GM18505 (cell line): Measurements from ENCODE around the gene SLC50A1.
"Not testable (repeated sequence)": the region's sequence is repeated elsewhere in the genome, so short reads cannot be mapped to it uniquely, and the experiment has no call there.

Source experiments
- ATAC-seq: cut with Tn5 transposase; IDR thresholded peaks from one replicate; pipeline ENCODE4 v1.9.1; 2021; ENCODE audit not compliant: unreplicated experiment
- POLR2A ChIP-seq: IDR thresholded peaks from 4 replicates; pipeline ENCODE4 v1.6.1; 2011; ENCODE audit warnings: borderline replicate concordance; ENCODE audit not compliant: insufficient read depth, insufficient read length; ENCODE audit errors: extremely low read depth

SLC50A1 gene

GRCh38 chr1:155134322-155134721 is 1.3 kb upstream of the SLC50A1 start:
- TF ChIP-seq POLR2A, result no peak
- no peak for ATAC-seq

- TF ChIP-seq POLR2A, result no peak
- ATAC-seq, result no peak
Measured at GRCh38 chr1:155134880-155135414, 705 bp upstream of the SLC50A1 start.

GRCh38 chr1:155136748-155137147 is 1.1 kb downstream of the SLC50A1 start:
- no peak for TF ChIP-seq POLR2A
- ATAC-seq, result no peak

- no peak for ATAC-seq
- peak; percentile 19 for TF ChIP-seq POLR2A
Measured at GRCh38 chr1:155137154-155137949, 1.7 kb downstream of the SLC50A1 start.

GRCh38 chr1:155139895-155140629 is 4.4 kb downstream of the SLC50A1 start, which contains the start of gene DPM3:
Gene DPM3, minus strand, starts transcription at chr1:155140531. Its CDS starts 291 bp downstream, at chr1:155140240.
- no peak for ATAC-seq
- peak; percentile 80 for TF ChIP-seq POLR2A

- TF ChIP-seq POLR2A, result no peak
Measured at GRCh38 chr1:155140630-155140953, 4.9 kb downstream of the SLC50A1 start.

GRCh38 chr1:155141749-155142148 is 6.1 kb downstream of the SLC50A1 start:
- no peak for ATAC-seq
- no peak for TF ChIP-seq POLR2A

More at GRCh38 chr1:155140630-155140953, 4.9 kb downstream of the SLC50A1 start:
- no peak for ATAC-seq

GRCh38 chr1:155145491-155145890 is 9.8 kb downstream of the SLC50A1 start:
- no peak for ATAC-seq
- TF ChIP-seq POLR2A, result no peak

GRCh38 chr1:155155996-155156643 is 20.5 kb downstream of the SLC50A1 start:
- not testable (repeated sequence) for ATAC-seq

- no peak for TF ChIP-seq POLR2A
- ATAC-seq, result no peak
Measured at GRCh38 chr1:155158991-155159390, 23.3 kb downstream of the SLC50A1 start.

GRCh38 chr1:155160128-155160527 is 24.5 kb downstream of the SLC50A1 start:
- no peak for ATAC-seq
- no peak for TF ChIP-seq POLR2A

- ATAC-seq, result not testable (repeated sequence)
Measured at GRCh38 chr1:155162631-155163030, 27.0 kb downstream of the SLC50A1 start.

GRCh38 chr1:155163785-155164184 is 28.1 kb downstream of the SLC50A1 start:
- ATAC-seq, result not testable (repeated sequence)

- ATAC-seq, result not testable (repeated sequence)
Measured at GRCh38 chr1:155164625-155165024, 29.0 kb downstream of the SLC50A1 start.

GRCh38 chr1:155166051-155166470 is 30.4 kb downstream of the SLC50A1 start:
- no peak for ATAC-seq
- TF ChIP-seq POLR2A, result no peak
